ENCODE data around the gene GALNT10. TPM values are rescaled to one million over a fixed set of nuclear protein-coding genes. Genes with fewer than 3 reads are reported as not detected.

The GALNT10 gene
- total RNA-seq, 1 donor from 2014 or later = 33.1 TPM

- DNase-seq (ENCODE audit: low spot score) = no peak
Observed at GRCh38 chr5:154178661-154179060, 11.9 kb upstream of the GALNT10 start.

GRCh38 chr5:154179846-154180710, 10.5 kb upstream of the GALNT10 start:
- no peak for DNase-seq (ENCODE audit: low spot score)

- no peak for DNase-seq (ENCODE audit: low spot score)
Observed at GRCh38 chr5:154181161-154181560, 9.4 kb upstream of the GALNT10 start.

DNA sequence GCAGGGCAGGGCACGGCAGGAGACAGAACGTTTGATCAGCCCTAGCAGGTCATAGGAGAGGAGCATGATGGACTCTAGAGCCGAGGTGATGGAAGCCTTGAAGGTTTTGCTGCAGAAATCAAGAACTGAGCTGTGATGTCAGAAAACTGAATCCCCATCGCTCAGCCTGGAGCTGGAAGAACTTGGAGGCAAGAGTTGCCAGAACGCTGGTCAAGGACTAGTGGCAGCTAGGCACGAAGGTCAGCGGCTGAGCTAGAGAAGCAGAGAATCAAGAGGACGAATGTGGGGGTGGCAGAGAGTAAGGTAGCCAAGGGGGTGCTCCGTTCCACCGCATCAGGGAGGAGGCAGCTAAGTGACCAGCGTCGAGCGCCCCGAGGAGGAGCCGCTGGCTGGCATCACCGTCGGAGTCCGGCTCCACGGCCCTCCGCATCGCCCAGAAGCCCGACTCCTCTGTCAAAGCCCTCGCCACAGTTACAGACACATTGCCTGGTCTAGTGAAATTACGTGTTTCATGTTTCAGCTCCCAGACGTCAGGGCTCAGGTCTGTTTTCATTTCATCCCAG, 1.2 kb upstream of the GALNT10 start:
- no peak for DNase-seq (ENCODE audit: low spot score)

DNA sequence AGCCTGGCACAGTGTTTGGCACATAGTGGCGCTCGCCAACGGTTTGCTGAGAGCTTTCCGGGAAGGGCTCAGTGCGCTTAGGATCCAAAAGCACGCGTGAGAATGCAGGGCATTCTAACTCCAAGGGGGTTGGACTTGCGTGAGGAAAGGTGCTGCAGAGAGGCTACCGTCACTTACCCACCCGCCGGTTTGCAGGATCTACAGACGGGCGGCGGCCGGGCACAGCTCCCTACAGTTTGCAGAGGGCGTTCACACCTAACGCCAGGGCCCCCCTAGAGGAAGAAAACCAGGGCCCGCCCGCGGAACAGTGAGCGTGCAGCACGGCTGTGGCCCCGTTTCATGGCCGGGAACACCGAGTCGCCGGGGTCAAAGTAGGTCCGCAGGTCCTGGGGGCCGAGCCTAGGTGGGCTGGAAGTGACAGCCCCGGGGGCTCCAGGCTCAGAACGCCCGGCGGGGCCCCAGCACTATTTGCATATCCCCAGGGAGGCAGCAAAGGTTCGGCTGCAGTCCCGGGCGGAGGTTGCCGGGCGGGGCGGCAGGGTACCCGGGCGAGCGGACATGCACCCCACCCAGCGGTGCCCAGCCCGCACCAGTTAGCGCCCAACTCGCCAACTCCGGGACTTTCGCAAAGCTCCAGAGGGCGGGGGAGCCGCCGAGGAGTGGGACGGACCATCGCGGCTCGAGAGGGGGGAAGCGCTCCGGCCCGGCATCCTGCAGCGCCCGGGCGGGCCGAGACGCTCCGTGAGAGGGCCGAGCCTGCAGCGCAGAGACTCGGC, 526 bp upstream of the GALNT10 start:
- DNase-seq (ENCODE audit: low spot score) = peak; percentile 96

- no peak for DNase-seq (ENCODE audit: low spot score)
Observed at GRCh38 chr5:154191467-154192261, 1.1 kb downstream of the GALNT10 start.

GRCh38 chr5:154193283-154193682, 2.8 kb downstream of the GALNT10 start:
- no peak for DNase-seq (ENCODE audit: low spot score)

GRCh38 chr5:154193701-154194121, 3.2 kb downstream of the GALNT10 start:
- DNase-seq (ENCODE audit: low spot score) = no peak

DNA sequence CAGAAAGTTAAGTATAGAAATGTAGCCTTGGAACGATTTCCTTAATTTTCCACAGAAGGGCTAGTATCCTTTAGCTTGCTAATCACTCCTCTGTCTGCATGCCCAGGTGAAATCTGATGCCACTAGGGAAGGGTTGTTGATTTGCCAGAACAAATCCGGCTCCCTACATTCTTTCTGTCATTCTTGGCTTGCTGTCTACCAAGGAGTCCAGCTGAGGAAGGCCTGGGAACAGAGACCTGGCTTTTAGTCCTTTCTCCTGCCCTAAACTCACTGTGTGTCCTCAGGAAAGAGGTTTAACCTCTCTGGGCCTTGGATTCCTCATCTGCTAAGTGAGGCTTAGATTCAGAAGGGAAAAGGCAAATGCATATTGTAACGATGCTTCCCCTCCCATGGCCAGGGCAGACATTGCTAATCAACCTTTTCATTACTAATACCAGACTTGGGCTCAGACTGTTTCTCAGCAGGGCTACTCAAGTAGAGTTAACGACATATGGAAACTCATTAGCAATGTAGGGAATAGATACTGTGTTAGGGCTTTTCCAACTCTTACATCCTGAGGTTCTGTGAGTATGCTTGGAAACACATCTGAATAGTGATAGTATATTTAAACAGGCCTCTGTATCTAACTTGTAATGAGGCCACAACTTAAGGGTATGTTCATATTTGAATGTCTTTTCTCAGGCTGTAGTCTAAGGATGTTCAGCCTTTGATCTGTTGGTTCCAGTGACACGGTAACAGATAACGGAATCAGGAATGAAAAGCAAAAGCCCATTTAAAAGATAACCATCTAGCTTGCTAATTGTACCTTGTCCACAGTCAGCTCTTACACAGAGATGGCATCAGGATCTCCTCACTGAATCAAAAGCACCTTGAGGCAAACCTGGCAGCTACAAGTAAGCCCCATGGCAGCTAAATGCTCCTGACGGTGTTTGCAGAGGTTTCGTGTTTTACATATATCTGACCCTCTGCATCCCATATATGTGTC, 4.1 kb downstream of the GALNT10 start:
- no peak for DNase-seq (ENCODE audit: low spot score)

GRCh38 chr5:154196281-154196680, 5.7 kb downstream of the GALNT10 start:
- DNase-seq (ENCODE audit: low spot score) = no peak

GRCh38 chr5:154196955-154197652, 6.6 kb downstream of the GALNT10 start:
- no peak for DNase-seq (ENCODE audit: low spot score)

DNA sequence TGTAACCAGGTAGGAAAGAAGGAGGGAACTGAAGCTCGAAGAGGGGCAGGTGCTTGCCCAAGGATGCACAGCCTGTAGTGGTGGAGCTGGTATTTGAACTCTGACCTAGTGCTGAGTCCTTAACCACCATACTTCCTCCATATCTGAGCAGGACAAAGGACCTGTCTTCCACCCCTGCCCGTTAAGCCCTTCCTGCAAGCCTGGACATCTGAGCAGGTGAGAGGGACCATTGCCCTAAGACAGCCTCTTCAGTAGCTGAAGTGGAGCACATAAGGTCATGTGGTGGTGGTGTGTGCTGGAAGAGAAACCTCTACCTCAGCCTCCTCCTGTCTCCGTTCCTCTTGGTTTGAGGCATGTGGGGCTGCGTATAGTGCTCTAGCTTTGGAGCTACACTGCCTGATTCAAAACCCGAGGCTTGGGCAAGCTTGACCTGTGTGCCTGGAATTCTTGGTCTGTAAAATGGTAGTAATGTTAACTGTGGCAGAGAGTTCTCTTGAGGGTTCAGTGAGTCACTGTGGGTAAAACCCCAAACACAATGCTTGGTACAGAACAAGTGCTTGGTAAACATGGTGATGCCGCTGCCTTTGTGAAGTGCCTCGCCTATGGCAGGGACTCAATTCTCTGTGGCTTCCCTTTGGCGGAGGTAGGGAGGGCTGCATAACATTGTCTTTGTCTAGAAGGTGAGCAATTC, 7.4 kb downstream of the GALNT10 start:
- DNase-seq (ENCODE audit: low spot score) = no peak

- no peak for DNase-seq (ENCODE audit: low spot score)
Observed at GRCh38 chr5:154198611-154199230, 8.2 kb downstream of the GALNT10 start.

DNA sequence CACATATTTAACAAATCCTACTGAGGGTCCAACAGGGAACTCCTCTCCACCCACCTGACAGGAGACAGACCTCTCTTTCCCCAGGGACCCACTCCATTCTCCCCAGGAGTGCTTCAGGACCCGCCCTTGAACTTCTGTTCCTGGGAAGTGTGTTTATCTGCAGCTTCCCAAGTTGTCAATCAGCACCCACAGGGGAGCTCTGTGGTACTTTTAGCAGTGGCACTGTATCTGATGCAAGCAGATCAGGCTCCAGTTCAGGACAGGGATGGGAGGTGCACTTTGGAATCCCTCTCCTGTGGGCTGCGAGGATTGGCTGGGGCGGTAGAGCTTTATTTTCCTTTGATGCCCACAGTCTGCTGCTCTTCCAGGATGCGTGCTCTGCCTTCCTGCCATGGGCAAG, 8.7 kb downstream of the GALNT10 start:
- no peak for DNase-seq (ENCODE audit: low spot score)

DNA sequence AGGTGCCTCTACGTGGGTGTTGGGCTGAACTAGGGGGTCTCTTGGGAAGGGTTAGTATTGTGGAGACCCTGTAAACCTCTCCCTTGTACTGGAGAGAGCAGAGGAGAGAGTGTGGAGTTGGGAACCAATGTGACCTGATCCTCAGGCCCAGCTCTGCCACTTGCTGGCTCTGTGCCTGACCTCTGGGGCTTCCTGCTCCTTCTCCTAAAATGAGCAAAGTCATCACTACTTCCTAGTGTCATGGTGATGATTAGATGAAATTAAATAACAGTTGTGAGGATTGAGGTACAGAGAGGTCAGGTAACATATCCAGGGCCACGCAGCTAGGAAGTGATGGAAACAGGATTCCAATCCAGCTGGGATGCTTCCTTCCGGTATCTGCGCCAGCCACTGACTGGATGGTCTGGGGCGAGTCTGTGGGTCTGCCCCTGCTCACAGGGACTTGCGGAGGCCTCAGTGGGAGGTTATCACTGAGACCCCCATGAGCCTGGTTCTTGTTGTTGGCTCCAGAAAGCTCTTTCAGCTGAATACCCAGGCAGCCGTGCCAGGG, 9.2 kb downstream of the GALNT10 start:
- no peak for DNase-seq (ENCODE audit: low spot score)

GRCh38 chr5:154200221-154200620, 9.7 kb downstream of the GALNT10 start:
- DNase-seq (ENCODE audit: low spot score) = no peak

DNA sequence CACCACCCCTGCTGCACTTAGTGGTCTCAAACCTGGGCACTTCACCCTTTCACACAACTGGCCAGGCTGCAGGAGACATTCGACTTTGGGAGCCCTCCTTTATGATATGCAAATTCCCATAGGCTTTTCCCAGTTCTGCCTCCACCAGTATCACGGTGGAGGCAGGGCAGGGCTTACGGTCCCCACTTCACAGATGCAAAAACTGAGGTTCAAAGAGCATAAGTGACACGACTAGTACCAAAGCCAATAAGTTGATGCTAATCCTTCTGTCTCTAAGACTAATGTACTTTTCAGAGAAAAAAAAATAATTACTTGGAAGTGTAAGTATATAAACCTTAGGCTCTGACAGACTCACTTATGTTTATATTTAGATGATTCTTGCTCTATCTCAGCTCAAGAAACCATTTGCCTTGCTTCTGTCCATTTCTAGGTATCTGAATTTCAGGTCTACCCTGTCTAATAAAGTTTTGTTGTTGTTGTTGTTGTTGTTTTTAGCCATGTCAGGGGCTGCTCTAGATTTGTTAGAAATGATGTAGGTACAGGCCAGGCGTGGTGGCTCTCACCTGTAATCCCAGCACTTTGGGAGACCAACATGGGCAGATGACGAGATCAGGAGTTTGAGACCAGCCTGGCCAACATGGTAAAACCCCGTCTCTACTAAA, 10.7 kb downstream of the GALNT10 start:
- no peak for DNase-seq (ENCODE audit: low spot score)

All from mesenteric fat pad (tissue), 1 donor.